GM21717 (cell line): ENCODE data around the gene GMFB.

Source experiments
- ATAC-seq: cut with Tn5 transposase; IDR thresholded peaks from one replicate; pipeline ENCODE4 v1.9.1; 2021; ENCODE audit warnings: mild to moderate bottlenecking, moderate library complexity; ENCODE audit not compliant: unreplicated experiment

The GMFB gene

GRCh38 chr14:54488646-54489317 lies at the start of gene GMFB:
Gene GMFB (minus strand): TSS chr14:54488980. CDS start chr14:54488927, 53 bp downstream.
- peak; percentile 81 for ATAC-seq

DNA sequence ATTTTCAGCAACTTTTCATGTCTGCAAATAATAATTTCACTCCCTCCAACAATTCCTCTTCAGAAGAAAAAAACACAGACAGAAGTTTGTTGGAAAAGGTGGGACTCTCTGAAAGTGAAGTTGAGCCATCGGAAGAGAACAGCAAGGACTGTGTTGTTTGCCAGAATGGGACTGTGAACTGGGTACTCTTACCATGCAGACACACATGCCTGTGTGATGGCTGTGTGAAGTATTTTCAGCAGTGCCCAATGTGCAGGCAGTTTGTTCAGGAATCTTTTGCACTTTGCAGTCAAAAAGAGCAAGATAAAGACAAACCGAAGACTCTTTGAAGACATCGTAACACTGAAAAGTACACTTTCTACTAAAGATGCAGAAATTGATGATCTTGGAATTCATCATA lies 49.3 kb upstream of the GMFB start:
- no peak for ATAC-seq

- no peak for ATAC-seq
Observed at GRCh38 chr14:54537651-54538050, 48.9 kb upstream of the GMFB start.

GRCh38 chr14:54535646-54536045 lies 46.9 kb upstream of the GMFB start:
- ATAC-seq, result no peak

DNA sequence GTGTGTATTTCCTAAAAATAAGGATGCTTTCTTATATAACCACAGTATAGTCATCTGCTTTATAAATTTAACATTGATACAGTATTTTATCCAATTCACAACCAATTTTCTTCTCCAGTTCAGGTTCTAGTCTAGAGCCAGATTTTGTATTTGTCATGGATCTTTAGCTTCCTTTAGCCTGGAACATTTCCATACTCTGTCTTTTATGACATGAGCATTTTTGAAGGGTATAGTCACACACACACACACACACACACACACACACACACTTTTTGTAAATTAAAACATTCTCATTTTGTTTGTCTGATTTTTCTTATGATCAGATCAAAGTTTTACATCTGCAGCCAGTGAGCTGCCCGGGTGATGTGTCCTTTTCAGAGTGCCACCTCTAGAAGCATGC lies 46.3 kb upstream of the GMFB start:
- no peak for ATAC-seq

GRCh38 chr14:54533100-54533499 lies 44.3 kb upstream of the GMFB start:
- ATAC-seq, result no peak

DNA sequence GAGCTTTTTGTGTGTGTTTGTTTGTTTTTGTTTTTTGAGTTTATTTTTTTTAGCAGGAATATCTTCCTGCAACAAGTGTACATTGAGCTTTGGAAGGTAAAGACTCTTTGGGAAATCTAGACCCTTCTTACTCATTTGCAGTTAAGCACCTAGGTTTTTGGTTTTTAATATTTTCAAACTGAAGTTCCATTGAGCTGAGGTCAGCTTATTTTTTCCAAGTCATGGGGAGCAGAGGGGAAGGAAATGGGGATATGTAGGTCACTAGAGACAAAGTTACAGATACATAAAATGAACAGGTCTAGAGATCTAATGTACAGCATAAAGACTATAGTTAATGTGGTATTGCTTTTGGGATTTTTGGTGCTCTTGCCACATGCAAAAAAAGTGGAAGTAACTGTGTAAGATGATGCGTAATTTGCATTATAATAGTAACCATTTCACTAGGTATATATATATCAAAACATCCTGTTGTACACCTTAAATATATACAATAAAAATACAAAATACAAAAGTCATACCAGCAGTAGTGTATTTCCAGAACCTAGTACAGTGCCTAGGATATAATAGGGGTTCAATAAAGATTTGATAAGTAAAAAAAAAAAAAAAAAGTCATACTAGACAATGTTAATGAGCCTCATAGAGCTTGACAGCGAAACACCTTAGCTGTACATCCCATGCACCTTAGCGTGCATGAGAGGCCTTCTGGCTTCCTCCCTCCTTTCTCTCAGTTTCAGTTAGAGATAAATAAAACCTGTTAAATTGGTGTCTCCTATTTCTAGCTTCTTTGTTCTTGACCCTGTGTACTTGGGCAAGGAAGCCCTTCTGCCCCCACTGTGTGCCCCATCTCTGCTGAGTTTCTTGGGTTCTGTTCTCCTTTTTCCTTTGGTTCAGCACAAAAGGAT lies 43.6 kb upstream of the GMFB start:
- peak; percentile 87 for ATAC-seq

DNA sequence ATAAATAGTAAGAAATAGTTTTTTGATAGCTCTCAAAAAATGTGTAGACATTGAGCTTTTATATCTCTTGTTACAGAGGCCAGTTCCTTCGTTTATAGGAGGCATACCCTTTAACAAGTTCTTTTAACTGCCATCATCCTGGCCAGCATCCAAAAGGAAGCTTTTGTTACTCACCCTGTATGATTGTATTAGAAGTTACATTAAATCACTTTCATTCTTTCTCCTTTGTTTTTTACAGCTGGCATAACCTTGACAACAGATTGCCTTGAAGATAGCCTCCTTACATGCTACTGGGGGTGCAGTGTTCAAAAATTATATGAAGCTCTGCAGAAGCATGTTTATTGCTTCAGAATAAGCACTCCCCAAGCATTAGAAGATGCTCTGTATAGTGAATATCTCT lies 41.0 kb upstream of the GMFB start:
- no peak for ATAC-seq

DNA sequence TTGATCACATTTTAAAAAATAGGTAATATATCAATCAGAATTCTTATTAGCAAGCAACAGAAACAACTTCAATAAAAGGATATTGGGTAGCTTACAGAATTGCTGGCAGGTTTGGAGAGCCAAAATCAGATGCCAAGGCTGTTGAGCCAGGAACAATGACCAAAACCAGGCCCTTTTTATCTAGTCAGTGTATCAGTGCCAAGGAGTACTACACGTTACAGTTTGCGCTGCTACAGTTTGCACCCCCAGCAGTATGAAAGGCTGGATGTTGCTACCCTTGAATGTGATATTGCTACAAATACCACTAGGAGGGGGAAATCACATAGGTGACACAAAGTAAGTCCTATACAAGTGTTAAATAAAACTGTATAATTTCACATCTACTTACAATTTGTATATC lies 40.2 kb upstream of the GMFB start:
- ATAC-seq, result no peak

GRCh38 chr14:54524410-54524809 lies 35.6 kb upstream of the GMFB start:
- ATAC-seq, result no peak

DNA sequence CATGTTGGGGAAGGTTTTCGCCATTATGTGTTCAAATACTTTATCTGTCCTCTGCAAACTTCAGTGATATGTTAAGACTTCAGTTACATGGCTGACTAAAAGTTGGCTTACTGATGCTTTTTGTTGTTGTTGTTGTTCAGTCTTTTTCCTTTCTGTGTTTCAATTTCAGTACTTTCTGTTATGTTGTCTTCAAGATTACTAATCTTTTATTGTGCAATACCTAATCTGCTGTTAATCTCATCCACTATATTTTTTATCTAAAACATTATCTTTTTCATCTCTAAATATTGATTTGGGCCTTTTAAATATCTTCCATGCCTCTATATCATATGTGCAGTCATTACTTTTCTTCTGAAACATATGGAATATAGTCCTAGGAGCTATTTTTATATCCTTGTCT lies 27.9 kb upstream of the GMFB start:
- ATAC-seq, result no peak

DNA sequence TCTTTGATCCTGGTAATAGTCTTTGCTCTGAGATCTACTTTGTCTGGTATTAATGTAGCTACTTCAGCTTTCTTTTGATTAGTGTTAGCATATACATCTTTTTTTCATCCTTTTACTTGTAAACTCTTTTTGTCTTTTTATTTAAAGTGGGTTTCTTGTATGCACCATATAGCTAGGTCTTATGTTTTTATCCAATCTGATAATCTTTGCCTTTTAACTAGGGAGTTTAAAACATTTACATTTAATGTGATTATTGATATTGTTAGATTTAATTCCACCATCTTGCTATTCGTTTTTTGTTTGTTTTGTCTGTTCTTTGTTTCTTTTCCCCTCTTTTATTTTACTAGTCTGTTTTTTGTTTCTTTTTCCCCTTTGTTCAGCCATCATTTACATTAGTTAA lies 26.9 kb upstream of the GMFB start:
- ATAC-seq, result no peak

GRCh38 chr14:54512393-54512792 lies 23.6 kb upstream of the GMFB start:
- ATAC-seq, result no peak

- peak; percentile 92 for ATAC-seq
Observed at GRCh38 chr14:54509546-54510501, 21.0 kb upstream of the GMFB start, which contains the start of gene CGRRF1. Gene CGRRF1 (plus strand): TSS chr14:54509906. CDS start chr14:54509960, 54 bp downstream.

DNA sequence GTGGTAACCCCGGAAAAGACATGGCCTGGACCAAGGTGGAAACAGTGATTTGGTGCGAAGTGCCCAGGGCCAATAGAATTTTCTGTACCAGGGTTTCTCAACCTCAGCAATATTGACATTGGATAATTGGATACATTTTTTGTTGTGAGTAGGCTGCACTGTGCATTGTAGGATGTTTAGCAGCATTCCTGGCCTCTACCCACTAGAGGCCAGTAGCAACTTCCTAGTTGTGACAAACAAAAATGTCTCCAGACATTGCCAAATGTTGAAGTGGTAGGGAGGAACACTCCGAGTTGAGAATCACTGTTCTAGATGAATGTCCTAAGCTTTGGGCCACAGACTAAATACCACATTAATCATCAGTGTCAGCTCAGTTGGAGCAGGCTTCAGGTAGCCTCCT lies 14.7 kb upstream of the GMFB start:
- ATAC-seq, result no peak

- ATAC-seq, result no peak
Observed at GRCh38 chr14:54502602-54503001, 13.8 kb upstream of the GMFB start.

- ATAC-seq, result no peak
Observed at GRCh38 chr14:54501480-54501879, 12.7 kb upstream of the GMFB start.

DNA sequence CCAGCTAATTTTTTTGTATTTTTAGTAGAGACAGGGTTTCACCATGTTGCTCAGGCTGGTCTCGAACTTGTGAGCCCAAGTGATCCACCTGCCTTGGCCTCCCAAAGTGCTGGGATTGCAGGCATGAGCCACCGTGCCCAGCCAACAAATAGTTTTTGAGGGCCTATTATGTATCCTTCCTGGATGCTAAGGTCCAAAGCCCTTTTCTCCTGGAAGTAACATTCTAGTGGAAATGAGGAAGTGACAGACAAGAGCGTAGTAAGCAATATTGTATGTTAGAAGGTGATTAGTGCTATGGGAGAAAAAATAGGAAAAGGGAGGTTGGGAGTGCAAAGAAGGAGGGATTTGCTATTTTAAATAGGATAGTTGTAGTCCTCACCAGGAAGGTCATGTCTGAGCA lies 12.0 kb upstream of the GMFB start:
- ATAC-seq, result no peak

DNA sequence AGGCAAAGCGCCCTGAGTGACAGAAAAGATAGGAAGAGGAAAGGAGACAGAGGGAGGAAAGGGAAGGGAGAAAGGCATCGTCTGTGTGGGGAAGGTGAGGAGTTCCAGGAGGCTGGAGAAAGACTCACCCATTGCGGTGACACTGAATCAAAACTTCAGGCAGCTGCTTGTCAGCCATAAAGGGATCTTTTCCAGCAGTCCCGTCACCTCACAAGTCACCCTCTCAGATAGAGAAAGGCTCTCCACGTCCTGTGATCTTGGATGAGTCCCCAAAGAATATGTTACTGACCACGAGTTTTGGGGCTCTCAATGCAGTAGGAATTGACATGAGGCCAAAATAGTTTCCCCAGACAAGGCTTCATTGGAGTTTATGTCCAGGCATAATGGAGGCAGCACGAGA lies 9.8 kb upstream of the GMFB start:
- no peak for ATAC-seq

- no peak for ATAC-seq
Observed at GRCh38 chr14:54498095-54498531, 9.3 kb upstream of the GMFB start.

- no peak for ATAC-seq
Observed at GRCh38 chr14:54497224-54497623, 8.4 kb upstream of the GMFB start.
